Uterus (tissue), 4 donors: ENCODE measurements around the gene TEKT4. TPM values are rescaled to one million over a fixed set of nuclear protein-coding genes. Genes with fewer than 3 reads are reported as not detected.
"Not testable (repeated sequence)": the region's sequence is repeated elsewhere in the genome, so short reads cannot be mapped to it uniquely, and the experiment has no call there.

Experiments used
- DNase-seq, 2 donors: peaks; one replicate each; pipeline ENCODE4 v3.0.0-alpha.2; 2019 to 2020
- H3K27ac ChIP-seq, 2 donors: fragments of 200-600 bp; sonication (generic); 1 replicate in 1 of 2; 2 replicates in 1 of 2; pipeline ENCODE4 v1.5.1; 2016 to 2018
- H3K27me3 ChIP-seq, 2 donors: fragments of 200-600 bp; sonication (generic); one replicate each; pipeline ENCODE4 v1.5.1; 2018 to 2019; ENCODE audit warnings: control low read depth in 1 of 2
- H3K36me3 ChIP-seq, 2 donors: fragments of 200-600 bp; sonication (generic); one replicate each; pipeline ENCODE4 v1.5.1; 2019; ENCODE audit warnings: control low read depth in 1 of 2
- H3K4me1 ChIP-seq, 2 donors: fragments of 200-600 bp; sonication (generic); one replicate each; pipeline ENCODE4 v1.5.1; 2018 to 2019; ENCODE audit warnings: control low read depth in 1 of 2
- H3K4me3 ChIP-seq, 2 donors: fragments of 200-600 bp; sonication (generic); 1 replicate in 1 of 2; 2 replicates in 1 of 2; pipeline ENCODE4 v1.5.1; 2018 to 2019; ENCODE audit warnings: mild to moderate bottlenecking in 1 of 2
- H3K9me3 ChIP-seq, 2 donors: fragments of 200-600 bp; sonication (generic); one replicate each; pipeline ENCODE4 v1.5.1; 2019; ENCODE audit warnings: control low read depth in 1 of 2
- POLR2A ChIP-seq, 2 donors: fragments of 450-650 bp; IDR thresholded peaks; one replicate each; pipeline ENCODE4 v1.6.1; 2016; ENCODE audit warnings: antibody characterized with exemption in 2 of 2, mild to moderate bottlenecking in 1 of 2, moderate library complexity in 1 of 2
- intact Hi-C: fragments of 100-400 bp; cut with DNase I; formaldehyde crosslinking; loops from one replicate; pipeline ENCODE4 v1.15.1; 2023; ENCODE audit warnings: low total_unique reads
- small RNA-seq: library from RNA; depleted of rRNA; stranded (forward); fragments of <200 nt; gene quantifications from one replicate; pipeline ENCODE3, GENCODE V24; 2016
- total RNA-seq, 4 donors: library from RNA; depleted of rRNA in 3 of 4; stranded (reverse); fragments of >200 nt in 3 of 4; gene quantifications; one replicate each; pipeline versions ENCODE4 v1.1.0 to v1.2.4, GENCODE V29; 2014 to 2023
- TF ChIP-seq, protein P1 (sequence below), 4 experiments: fragments of 200-600 bp in 2 of 4; fragments of 450-650 bp in 2 of 4; sonication (generic) in 2 of 4; IDR thresholded peaks; one replicate each; pipeline ENCODE4 v1.5.1; 2016 to 2019; ENCODE audit warnings: antibody characterized with exemption in 4 of 4, mild to moderate bottlenecking in 2 of 4, moderate library complexity in 1 of 4
- donor health status: DM: yes; HTN: yes; CAD: no.

TEKT4 gene
- total RNA-seq, 4 donors from 2014 or later, result 0.55 TPM; not detected in 3

- DNase-seq, result no peak
- intact Hi-C loops, result no loop called here
- Histone ChIP-seq H3K36me3 (no peaks in the 10 kb centered on the region), H3K27ac (no peak overlapping the region), H3K4me3 (no peak overlapping the region), H3K9me3 (no peaks in the 10 kb centered on the region), H3K4me1 (no peaks in the 10 kb centered on the region), H3K27me3 (no peaks in the 10 kb centered on the region)
- no peak for TF ChIP-seq POLR2A (IDR thresholded peaks at IDR 0.05)
- TF ChIP-seq, protein P1, sequence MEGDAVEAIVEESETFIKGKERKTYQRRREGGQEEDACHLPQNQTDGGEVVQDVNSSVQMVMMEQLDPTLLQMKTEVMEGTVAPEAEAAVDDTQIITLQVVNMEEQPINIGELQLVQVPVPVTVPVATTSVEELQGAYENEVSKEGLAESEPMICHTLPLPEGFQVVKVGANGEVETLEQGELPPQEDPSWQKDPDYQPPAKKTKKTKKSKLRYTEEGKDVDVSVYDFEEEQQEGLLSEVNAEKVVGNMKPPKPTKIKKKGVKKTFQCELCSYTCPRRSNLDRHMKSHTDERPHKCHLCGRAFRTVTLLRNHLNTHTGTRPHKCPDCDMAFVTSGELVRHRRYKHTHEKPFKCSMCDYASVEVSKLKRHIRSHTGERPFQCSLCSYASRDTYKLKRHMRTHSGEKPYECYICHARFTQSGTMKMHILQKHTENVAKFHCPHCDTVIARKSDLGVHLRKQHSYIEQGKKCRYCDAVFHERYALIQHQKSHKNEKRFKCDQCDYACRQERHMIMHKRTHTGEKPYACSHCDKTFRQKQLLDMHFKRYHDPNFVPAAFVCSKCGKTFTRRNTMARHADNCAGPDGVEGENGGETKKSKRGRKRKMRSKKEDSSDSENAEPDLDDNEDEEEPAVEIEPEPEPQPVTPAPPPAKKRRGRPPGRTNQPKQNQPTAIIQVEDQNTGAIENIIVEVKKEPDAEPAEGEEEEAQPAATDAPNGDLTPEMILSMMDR (IDR thresholded peaks at IDR 0.05), result no peak
These were observed 52.0 kb downstream of the TEKT4 start for GRCh38 chr2:94923196-94923595.

- intact Hi-C loops, H3K9me3 ChIP-seq, H3K4me3 ChIP-seq, H3K36me3 ChIP-seq, DNase-seq, H3K27me3 ChIP-seq, H3K27ac ChIP-seq, H3K4me1 ChIP-seq: not testable (repeated sequence)
These were observed 53.8 kb downstream of the TEKT4 start for GRCh38 chr2:94924999-94925398.

Small RNA genes lying within 50 kb of the gene (small RNA-seq; reads per million reads assigned to genes)
- gene RNU6-1320P, result not detected

Other genes starting within 250 kb of the TEKT4 start
- 1 to 10 TPM in 2 of 4 donors, under 1 TPM in 1, not detected in 1; 0.29 to 1.7 (median 1.6) TPM for gene MAL, start 154.3 kb downstream of the TEKT4 start, total RNA-seq